HG03103 (cell line): ENCODE measurements around the gene SNAPC2.

Source experiments
- ATAC-seq: cut with Tn5 transposase; IDR thresholded peaks from one replicate; pipeline ENCODE4 v1.9.1; 2021; ENCODE audit warnings: low read depth; ENCODE audit not compliant: unreplicated experiment

The SNAPC2 gene

DNA sequence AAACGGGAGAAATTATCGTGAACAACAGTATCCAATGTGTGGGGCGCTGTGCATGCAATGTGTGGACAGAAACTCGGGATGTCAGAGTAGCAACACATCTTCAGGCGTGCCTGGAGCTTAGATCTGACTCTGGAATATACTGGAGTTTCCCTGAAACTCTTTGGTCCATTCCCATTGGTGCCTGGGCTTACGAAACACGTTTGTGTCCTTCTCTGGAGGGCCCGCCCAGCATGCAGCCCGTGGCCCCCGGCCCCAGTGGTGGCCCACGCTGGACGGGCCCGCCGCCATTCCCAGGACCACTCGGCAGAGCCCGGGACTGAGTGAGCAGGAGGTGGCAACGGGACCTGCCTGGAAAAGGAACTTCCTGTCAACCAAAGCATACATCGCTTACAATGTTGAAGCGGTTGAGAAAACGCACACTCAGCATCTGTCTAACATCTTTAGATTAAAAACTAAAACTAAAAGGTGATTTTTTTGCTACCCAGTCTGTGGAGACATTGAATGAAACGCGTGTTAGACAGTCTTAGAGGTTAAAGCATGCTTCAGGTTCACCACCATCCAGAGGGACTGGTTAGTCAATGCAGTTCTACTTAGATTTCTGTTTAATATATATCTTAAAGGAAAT lies 42.6 kb downstream of the SNAPC2 start:
- ATAC-seq = no peak

DNA sequence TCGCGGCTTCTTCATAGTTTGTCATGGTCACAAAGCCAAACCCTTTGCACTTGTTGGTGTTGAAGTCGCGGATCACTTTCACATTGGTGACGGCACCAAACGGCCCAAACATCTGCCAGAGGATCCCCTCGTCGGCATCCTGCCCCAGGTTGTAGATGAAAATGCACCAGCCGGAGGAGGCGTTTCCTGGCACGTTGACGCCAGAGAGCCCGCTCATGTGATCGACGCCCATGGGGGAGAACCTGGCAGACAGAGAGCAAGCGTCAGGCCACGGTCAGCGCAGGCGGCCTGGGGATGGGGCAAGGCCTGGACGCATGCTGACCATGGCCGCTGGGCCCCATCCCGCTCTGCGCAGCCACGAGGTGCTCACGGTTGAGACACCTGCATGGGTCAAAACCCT lies 43.4 kb downstream of the SNAPC2 start:
- no peak for ATAC-seq

DNA sequence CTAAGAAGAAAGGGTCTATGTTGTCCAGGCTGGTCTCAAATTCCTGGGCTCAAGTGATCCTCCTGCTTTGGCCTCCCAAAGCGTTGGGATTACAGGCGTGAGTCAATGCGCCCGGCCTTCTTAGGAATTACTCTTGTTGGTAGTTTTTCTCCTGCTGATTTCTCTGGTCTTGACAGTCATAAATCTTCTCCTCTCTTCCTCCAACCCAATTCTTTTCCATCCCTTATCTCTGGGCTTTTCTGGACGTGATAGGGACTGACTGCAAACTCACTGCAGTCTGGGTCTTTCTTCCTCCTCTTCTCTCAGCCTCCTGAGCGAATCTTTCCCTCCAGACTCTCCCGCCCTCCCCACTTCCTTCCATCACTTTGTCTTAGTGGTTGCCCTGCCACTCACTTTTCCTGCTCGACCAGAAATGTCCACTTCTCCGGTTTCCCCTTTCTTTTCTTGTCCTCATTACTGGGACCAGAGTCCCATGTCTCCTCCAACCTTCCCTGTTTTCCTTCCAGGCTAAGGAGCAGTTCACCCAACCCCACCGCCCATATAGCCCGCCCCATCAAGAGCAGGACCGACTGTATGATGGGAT lies 45.2 kb downstream of the SNAPC2 start:
- no peak for ATAC-seq

DNA sequence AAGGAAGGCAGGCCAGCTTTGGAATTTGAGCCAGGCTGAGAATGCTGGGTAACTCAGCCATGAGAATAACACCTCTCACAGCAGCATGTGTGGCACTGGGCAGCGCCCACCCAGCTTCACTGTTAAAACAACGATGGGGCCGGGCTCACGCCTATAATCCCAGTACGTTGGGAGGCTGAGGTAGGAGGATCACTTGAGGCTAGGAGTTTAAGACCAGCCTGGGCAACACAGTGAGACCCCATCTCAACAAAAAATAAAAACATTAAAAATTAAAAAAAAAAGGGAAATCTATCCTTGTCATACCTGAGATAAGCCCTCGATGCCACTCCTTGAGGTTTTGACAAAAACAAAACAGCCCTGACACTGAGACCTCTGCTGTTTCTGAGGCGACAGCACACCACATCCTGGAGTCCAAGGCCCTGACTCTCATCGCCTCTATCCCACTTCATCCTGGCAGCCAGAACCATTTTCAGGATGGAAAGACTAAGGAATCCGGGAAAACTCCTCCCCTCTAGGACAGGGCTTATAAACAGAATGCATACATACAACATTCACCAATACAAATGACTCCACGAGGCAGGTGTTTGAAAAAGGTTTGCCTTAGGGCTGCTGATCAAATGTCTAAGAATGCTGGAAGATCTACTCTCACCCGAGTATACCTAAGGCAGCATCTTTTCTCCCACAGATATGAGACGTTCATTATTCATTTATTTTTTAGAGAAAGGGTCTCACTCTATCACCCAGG lies 46.0 kb downstream of the SNAPC2 start:
- ATAC-seq = no peak

DNA sequence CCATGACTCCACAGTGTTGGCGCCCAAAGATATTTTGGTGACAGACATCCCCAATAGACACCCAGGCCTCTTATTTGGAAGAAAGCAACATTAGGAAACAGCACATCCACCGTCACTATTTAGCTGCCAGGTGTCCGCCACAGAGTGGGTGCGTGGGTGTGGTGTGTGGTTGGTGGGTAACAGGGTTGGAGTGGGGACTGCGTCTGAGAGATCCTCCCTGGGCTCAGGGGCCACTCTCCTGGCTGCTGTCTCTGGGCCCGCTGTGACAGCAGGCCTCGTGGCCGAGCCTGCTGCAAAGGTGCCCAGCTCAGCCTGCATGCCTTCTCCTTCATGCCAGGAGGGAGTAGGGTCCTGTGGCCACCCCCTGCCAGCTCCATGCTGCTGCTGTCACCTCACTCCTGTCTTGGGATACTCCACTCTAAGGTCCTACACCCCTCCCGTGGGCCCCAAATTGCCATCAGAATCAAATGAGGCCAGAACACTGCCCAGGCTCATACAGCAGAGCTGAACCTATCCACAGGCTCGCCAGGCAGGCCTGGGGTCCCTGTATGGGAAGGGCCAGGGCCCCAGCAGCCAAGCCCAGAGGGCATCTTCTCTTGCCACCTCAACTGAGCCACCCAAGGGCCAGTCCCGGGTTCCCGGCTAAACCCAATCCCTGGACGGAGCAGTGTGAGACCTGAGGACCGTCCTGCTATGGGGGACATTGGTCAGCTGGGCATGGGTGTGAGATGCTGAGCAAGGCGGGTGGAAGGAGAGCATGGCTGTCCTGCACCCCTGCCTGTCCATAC lies 48.1 kb downstream of the SNAPC2 start:
- ATAC-seq = no peak

DNA sequence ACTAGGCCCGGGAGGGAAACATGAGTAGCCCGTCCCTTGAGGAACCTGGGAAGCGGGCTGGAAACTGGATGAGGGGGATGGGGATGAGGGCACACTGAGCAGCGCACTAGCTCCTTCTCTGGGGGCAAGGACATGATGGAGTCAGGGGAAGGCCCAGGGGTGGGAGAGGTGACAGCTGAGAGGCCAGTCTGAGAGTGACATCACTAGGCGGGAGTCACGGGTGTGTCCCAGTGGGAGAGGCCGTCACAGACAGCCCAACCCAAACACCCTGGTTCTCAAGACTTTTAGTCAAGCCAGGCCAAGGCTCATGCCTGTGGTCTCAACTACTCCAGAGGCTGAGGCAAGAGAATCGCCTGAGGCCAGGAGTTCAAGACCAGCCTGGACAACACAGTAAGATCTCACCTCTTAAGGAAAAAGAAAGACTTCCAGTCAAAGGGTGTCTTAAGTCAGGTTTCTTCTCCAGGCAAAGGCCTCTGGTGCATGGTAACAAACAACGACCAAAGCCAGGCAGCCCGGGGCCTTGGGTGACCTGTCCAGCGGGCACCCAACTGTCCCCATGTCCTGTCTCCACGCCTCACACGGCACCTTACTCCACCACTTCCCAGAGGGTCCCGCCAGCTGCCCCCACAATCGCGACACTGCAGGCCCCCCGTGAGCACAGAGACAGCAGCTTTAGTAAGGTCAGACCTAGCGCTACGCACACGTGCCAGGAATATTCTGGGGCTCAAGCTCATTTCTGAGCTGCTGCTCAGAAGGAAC lies 48.8 kb downstream of the SNAPC2 start:
- no peak for ATAC-seq

DNA sequence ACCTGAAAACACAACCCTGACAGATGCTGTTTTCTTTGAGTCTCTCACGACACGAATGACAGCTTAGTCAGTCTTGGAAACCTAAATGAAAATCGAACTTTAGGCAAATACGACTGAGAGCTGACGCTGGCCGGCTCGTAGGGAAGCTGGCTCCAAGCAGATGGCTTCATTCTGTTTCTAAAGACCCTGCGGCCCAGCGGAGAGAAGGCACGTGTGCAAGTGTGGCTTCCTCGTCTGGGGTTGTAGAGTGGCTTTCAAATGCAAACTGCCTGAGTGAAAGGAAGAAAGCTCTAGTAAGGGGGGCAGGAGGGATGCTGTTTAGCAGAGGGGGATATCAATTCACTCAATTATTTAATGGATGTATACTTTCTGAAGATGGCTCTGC lies 49.4 kb downstream of the SNAPC2 start:
- ATAC-seq = no peak

DNA sequence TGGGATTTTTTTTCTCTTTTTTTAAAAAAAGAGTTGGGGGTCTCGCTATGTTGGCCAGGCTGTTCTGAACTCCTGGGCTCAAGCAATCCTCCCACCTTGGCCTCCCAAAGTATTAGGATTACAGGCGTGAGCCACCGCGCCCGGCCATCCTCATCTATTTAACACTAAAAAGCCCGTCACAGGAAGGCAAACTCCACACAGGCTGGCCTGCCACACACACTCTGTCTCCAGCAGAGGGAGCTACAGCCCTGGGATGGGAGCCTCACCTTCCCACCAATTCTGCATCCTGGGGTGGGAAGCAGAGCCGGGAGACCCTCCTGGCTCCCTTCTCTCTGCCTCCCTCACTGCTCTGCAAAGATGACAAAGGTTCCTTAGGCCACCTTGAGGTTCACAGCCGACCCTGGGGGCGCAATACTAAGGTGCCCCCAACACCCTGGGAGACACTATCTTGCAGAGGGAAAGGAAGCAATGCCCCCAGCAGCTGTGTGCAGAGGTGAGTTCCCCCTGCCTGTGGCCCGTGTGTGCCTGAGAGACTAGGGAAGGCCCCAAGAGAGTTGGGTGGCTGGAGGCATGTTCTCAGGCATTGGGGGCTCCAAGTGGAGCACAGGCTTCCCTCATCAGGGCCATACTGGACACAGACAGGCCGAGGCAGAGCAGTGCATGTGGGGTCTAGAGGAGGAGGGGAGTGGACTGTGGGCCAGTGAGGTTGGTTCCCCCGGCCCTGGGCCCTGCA lies 50.7 kb downstream of the SNAPC2 start:
- ATAC-seq = no peak

DNA sequence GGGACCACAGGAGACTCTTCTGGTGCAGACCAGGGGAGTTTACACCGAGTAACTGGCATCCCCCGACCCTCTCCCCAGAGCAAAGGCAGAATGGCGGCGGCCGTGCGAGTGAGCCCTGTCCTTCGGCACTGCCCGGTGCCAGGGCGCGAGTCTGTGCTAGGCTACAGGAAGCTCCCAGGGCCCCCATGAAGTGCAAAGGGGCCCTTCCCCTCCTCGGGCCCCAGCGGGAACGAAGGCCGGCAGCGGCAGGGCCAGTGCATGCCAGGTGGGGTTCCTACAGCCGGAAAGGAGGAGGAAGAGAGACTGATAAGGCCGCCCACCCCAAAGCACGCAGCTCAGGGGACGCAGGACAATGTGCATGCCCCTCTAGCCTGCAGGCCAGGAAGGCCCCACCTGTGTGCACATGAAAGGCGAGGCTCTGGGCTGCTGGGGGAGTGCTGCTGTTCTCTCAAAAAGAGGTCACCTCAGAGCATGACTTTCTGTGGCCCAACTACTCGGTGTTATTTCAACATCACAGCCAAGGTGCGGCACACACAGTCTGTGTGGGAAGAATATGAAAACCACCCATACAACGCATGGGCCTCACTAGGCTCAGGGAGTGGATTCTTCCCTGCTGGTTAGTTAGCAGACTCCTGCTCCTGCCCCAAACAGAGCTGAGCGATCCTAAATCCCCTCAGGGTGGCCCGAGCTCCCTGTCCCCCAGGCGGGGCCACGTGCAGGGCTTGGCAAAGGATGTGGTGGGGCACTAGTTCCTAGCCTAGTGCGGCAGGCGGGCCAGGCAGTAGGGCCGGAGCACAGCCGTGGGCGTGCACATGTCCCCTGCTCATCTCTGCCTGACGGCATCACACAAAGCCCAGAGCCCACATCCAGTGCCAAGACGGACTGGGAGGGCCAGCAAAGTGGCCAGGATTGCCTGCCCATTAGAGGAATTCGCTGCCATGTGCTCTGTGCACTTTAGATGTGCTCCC lies 51.7 kb downstream of the SNAPC2 start:
- ATAC-seq = no peak
